H1 (cell line): Measurements from ENCODE around the gene KRT23. TPM values are rescaled to one million over a fixed set of nuclear protein-coding genes. Genes with fewer than 3 reads are reported as not detected.

Experiments used
- CTCF ChIA-PET: fragments of 300-600 bp; sonication (Branson Sonifier 250); formaldehyde crosslinking; loops from one replicate; lab custom pipeline; 2021; ENCODE audit not compliant: partially characterized antibody; lab: Charles Lee
- POLR2A ChIA-PET: fragments of 300-600 bp; sonication (Branson Sonifier 250); formaldehyde crosslinking; loops from one replicate; lab custom pipeline; 2021; ENCODE audit warnings: inconsistent platforms; ENCODE audit not compliant: partially characterized antibody; lab: Charles Lee
- DNase-seq, 2 experiments: peaks; one replicate each; pipeline versions ENCODE4 v3.0.0 to v3.0.0-alpha.2; 2010 to 2022; ENCODE audit warnings: low spot score in 2 of 2, low read depth in 1 of 2, mixed read lengths in 1 of 2
- FAIRE-seq: peaks from 2 replicates; lab custom pipeline; 2011; peaks lifted over from hg19 to GRCh38; lab: Jason Lieb, UNC
- H2AFZ ChIP-seq: 2 replicates; pipeline ENCODE4 v1.8.1; 2012; ENCODE audit warnings: low read length, inconsistent platforms
- H2AK5ac ChIP-seq: 2 replicates; pipeline ENCODE4 v1.6.1; 2013; ENCODE audit warnings: low read depth, low read length
- H2BK120ac ChIP-seq: replicated peaks from 2 replicates; pipeline ENCODE3; 2013; ENCODE audit warnings: low read depth, low read length, inconsistent platforms
- H2BK12ac ChIP-seq: 2 replicates; pipeline ENCODE4 v1.6.1; 2013; ENCODE audit warnings: low read depth, low read length
- H2BK15ac ChIP-seq: 2 replicates; pipeline ENCODE4 v1.6.1; 2013; ENCODE audit warnings: low read length
- H2BK20ac ChIP-seq: 2 replicates; pipeline ENCODE4 v1.6.1; 2013; ENCODE audit warnings: low read length
- H2BK5ac ChIP-seq: 2 replicates; pipeline ENCODE4 v1.6.1; 2013; ENCODE audit warnings: low read depth, low read length
- H3K14ac ChIP-seq: 2 replicates; pipeline ENCODE4 v1.6.1; 2013; ENCODE audit warnings: inconsistent platforms; ENCODE audit not compliant: insufficient read length
- H3K18ac ChIP-seq: 2 replicates; pipeline ENCODE4 v1.6.1; 2013; ENCODE audit warnings: low read length; ENCODE audit errors: extremely low read depth
- H3K23ac ChIP-seq: 2 replicates; pipeline ENCODE4 v1.6.1; 2013; ENCODE audit warnings: inconsistent platforms; ENCODE audit not compliant: insufficient read length
- H3K23me2 ChIP-seq: 2 replicates; pipeline ENCODE4 v1.6.1; 2013; ENCODE audit warnings: low read depth, low read length
- H3K27ac ChIP-seq: 2 replicates; pipeline ENCODE4 v1.6.1; 2011; ENCODE audit warnings: low read depth, low read length, inconsistent platforms
- H3K27me3 ChIP-seq, 4 experiments: replicated peaks in 1 of 4; 1 replicate in 1 of 4; 2 replicates in 3 of 4; pipeline versions ENCODE4 v1.6.1 to v1.8.1; 2011 to 2013; ENCODE audit warnings: low read length in 3 of 4, mild to moderate bottlenecking in 3 of 4, inconsistent platforms in 2 of 4, mixed read lengths in 2 of 4, moderate library complexity in 1 of 4; ENCODE audit not compliant: control insufficient read depth in 3 of 4, insufficient read depth in 3 of 4; ENCODE audit errors: extremely low read depth in 1 of 4
- H3K36me3 ChIP-seq, 4 experiments: 2 replicates each; pipeline versions ENCODE4 v1.6.1 to v1.8.1; 2011 to 2013; ENCODE audit warnings: mild to moderate bottlenecking in 4 of 4, low read length in 3 of 4, moderate library complexity in 2 of 4, control low read depth in 1 of 4, inconsistent platforms in 1 of 4; ENCODE audit not compliant: insufficient read depth in 4 of 4, control insufficient read depth in 2 of 4
- H3K4ac ChIP-seq: replicated peaks from 2 replicates; pipeline ENCODE3; 2013; ENCODE audit warnings: low read length, low read depth, mixed read lengths, inconsistent platforms; ENCODE audit not compliant: insufficient read length
- H3K4me1 ChIP-seq, 4 experiments: replicated peaks in 1 of 4; 1 replicate in 1 of 4; 2 replicates in 3 of 4; pipeline versions ENCODE4 v1.6.1 to v1.8.1; 2011 to 2013; ENCODE audit warnings: low read length in 3 of 4, inconsistent platforms in 2 of 4, mixed read lengths in 1 of 4; ENCODE audit not compliant: insufficient read depth in 4 of 4, control insufficient read depth in 3 of 4
- H3K4me2 ChIP-seq, 2 experiments: 2 replicates each; pipeline versions ENCODE4 v1.6.1 to v1.8.1; 2011 to 2013; ENCODE audit warnings: low read depth in 2 of 2, low read length in 2 of 2, control low read depth in 1 of 2, inconsistent platforms in 1 of 2, mild to moderate bottlenecking in 1 of 2; ENCODE audit not compliant: insufficient read depth in 1 of 2
- H3K4me3 ChIP-seq, 4 experiments: fragments of 200-600, 300-600 bp in 1 of 4; sonication (generic), shearing (Covaris generic), sonication (Bioruptor Twin) in 1 of 4; 2 replicates each; pipeline versions ENCODE4 v1.5.1 to v1.8.1; 2011 to 2016; ENCODE audit warnings: low read length in 4 of 4, low read depth in 3 of 4, control low read depth in 2 of 4, inconsistent platforms in 2 of 4, mild to moderate bottlenecking in 2 of 4, mixed read lengths in 1 of 4, moderate library complexity in 1 of 4; ENCODE audit not compliant: insufficient read depth in 2 of 4; ENCODE audit errors: extremely low read depth in 1 of 4
- H3K56ac ChIP-seq: replicated peaks from 2 replicates; pipeline ENCODE3; 2013; ENCODE audit warnings: low read depth, mild to moderate bottlenecking, mixed read lengths, low read length, inconsistent platforms; ENCODE audit not compliant: insufficient read length
- H3K79me1 ChIP-seq: 2 replicates; pipeline ENCODE4 v1.6.1; 2013; ENCODE audit warnings: low read depth, low read length, control low read depth
- H3K79me2 ChIP-seq, 2 experiments: 2 replicates each; pipeline versions ENCODE4 v1.6.1 to v1.8.1; 2012 to 2013; ENCODE audit warnings: low read length in 2 of 2, mild to moderate bottlenecking in 2 of 2, inconsistent platforms in 1 of 2; ENCODE audit not compliant: insufficient read depth in 2 of 2, control insufficient read depth in 1 of 2
- H3K9ac ChIP-seq, 4 experiments: replicated peaks in 1 of 4; 1 replicate in 1 of 4; 2 replicates in 3 of 4; pipeline versions ENCODE4 v1.6.1 to v1.8.1; 2011 to 2013; ENCODE audit warnings: low read depth in 3 of 4, low read length in 3 of 4, control low read depth in 2 of 4, mild to moderate bottlenecking in 2 of 4, moderate library complexity in 2 of 4, inconsistent platforms in 1 of 4; ENCODE audit errors: extremely low read depth in 1 of 4
- H3K9me3 ChIP-seq, 2 experiments: 2 replicates each; pipeline versions ENCODE4 v1.6.1 to v1.8.1; 2012 to 2013; ENCODE audit warnings: mild to moderate bottlenecking in 2 of 2, moderate library complexity in 2 of 2, control low read depth in 1 of 2, inconsistent platforms in 1 of 2, low read depth in 1 of 2, low read length in 1 of 2, mixed read lengths in 1 of 2; ENCODE audit not compliant: insufficient read depth in 2 of 2
- H4K20me1 ChIP-seq, 2 experiments: replicated peaks in 1 of 2; 2 replicates each; pipeline versions ENCODE3 to v1.8.1; 2011 to 2013; ENCODE audit warnings: inconsistent platforms in 2 of 2, low read length in 2 of 2, mild to moderate bottlenecking in 1 of 2; ENCODE audit not compliant: insufficient read depth in 2 of 2, control insufficient read depth in 1 of 2
- H4K5ac ChIP-seq: 2 replicates; pipeline ENCODE4 v1.6.1; 2013; ENCODE audit warnings: low read length, low read depth, mixed read lengths, inconsistent platforms; ENCODE audit not compliant: insufficient read length
- H4K8ac ChIP-seq: 2 replicates; pipeline ENCODE4 v1.8.0; 2013; ENCODE audit warnings: mild to moderate bottlenecking, moderate library complexity, low read length, inconsistent platforms; ENCODE audit not compliant: insufficient read depth; ENCODE audit errors: extremely low read depth
- H4K91ac ChIP-seq: replicated peaks from 2 replicates; pipeline ENCODE3; 2013; ENCODE audit warnings: low read length, mixed read lengths, inconsistent platforms; ENCODE audit not compliant: insufficient read length
- CREB1 ChIP-seq: IDR thresholded peaks from 2 replicates; pipeline ENCODE4 v1.6.1; 2012; ENCODE audit warnings: inconsistent platforms
- JUND ChIP-seq: IDR thresholded peaks from 2 replicates; pipeline ENCODE4 v1.6.1; 2011; ENCODE audit warnings: mild to moderate bottlenecking, improper control_type of control experiment, low read length
- POLR2AphosphoS5 ChIP-seq: IDR thresholded peaks from 2 replicates; pipeline ENCODE4 v1.6.1; 2011; ENCODE audit warnings: low read depth, low read length
- WGBS, 2 experiments: shearing (Covaris generic) in 1 of 2; methylation state at CpG; one replicate each; pipeline versions ENCODE4 v1.1.6 to v1.1.7; 2013 to 2015; ENCODE audit warnings: low lambda C conversion rate in 2 of 2, mixed read lengths in 2 of 2, inconsistent platforms in 1 of 2, low coverage in 1 of 2, missing lambda C conversion rate in 1 of 2; ENCODE audit not compliant: insufficient replicate concordance in 2 of 2, insufficient coverage in 1 of 2, insufficient read length in 1 of 2; ENCODE audit errors: extremely low coverage in 1 of 2, missing lambda C conversion rate in 1 of 2; 5-methylcytosine and 5-hydroxymethylcytosine counted together
- polyA plus RNA-seq, 7 experiments: library from polyadenylated mRNA; depleted of rRNA in 3 of 7; stranded (reverse) in 5 of 7; unstranded in 2 of 7; fragments of >200 nt in 5 of 7; fragments of 200-250 nt in 2 of 7; gene quantifications; 1 replicate in 5 of 7; 2 replicates in 1 of 7; 4 replicates in 1 of 7; pipeline versions ENCODE4 v1.2.1 to v1.2.3, GENCODE V29; 2011 to 2013; ENCODE audit warnings: missing spikeins in 2 of 7, mixed read lengths in 2 of 7
- total RNA-seq: library from RNA; stranded (reverse); fragmentation: NEBNext Ultra II Directional; extraction: Animal tissue kit (Norgen Biotek cat#: 25700); gene quantifications from 2 replicates; pipeline ENCODE4 v1.2.1, GENCODE V29; 2021

The KRT23 gene
- total and polyA plus RNA-seq, 2 of the 8 experiments (the other 6 are each of a cell fraction or from before 2014, with no cell fraction given): not detected

DNA sequence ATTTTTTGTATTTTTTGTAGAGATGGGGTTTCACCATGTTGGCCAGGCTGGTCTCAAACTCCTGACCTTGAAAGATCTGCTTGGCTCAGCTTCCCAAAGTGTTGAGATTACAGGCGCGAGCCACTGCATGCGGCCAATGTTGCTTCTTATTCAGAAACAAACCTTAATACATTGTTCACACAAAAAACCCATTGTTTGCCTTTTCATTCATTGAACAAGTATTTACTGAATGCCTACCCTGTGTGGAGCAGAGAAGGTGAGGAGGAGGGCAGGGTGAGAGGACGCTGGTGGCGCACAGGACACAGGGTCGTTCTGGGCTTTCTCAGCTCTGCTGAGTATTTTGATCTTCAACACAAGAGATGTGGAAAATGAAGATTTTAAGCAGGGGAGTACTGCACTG is 8.0 kb upstream of the KRT23 start:
- CTCF ChIA-PET: interaction anchor here (0.6 to 4.0 kb wide), 4 partner anchors 9 to 105 kb away, joined by 3 to 12 read pairs (median 5); no protein-coding TSS in a partner anchor
- H3K27ac ChIP-seq: no peak overlapping the region
- H4K5ac ChIP-seq: no peak overlapping the region
- H3K79me2 ChIP-seq: no peaks in the 10 kb centered on the region
- no peak overlapping the region for H3K23ac ChIP-seq
- H4K8ac ChIP-seq: no peak overlapping the region
- no peak overlapping the region for H2AFZ ChIP-seq
- H3K27me3 ChIP-seq: no peaks in the 10 kb centered on the region
- no peak overlapping the region for H3K4ac ChIP-seq
- TF ChIP-seq POLR2AphosphoS5 (no peak), CREB1 (no peak), JUND (no peak)
- TF ChIP-seq, all 59 proteins: peak for 0
- no peak for FAIRE-seq
- 88% methylated on average over 6 of the region's 6 CpGs; no CpG with 5 or more reads in 1 of the 2 experiments for WGBS, 2 experiments
- Histone ChIP-seq H3K23me2 (no peaks in the 10 kb centered on the region), H3K9ac (no peak overlapping the region), H2BK5ac (no peak overlapping the region), H3K4me2 (no peak overlapping the region), H3K56ac (no peak overlapping the region), H2BK12ac (no peak overlapping the region), H3K14ac (no peak overlapping the region), H2AK5ac (no peak overlapping the region), H3K4me1 (no peaks in the 10 kb centered on the region), H2BK120ac (no peak overlapping the region), H3K9me3 (no peaks in the 10 kb centered on the region), H2BK20ac (no peak overlapping the region), H4K20me1 (no peaks in the 10 kb centered on the region), H3K79me1 (no peaks in the 10 kb centered on the region), H4K91ac (no peak overlapping the region), H3K18ac (no peak overlapping the region), H3K36me3 (no peaks in the 10 kb centered on the region), H2BK15ac (no peak overlapping the region), H3K4me3 (no peak overlapping the region)
- DNase-seq: no peak
- POLR2A ChIA-PET: no interaction called here
